Stimulated activated naive CD8-positive, alpha-beta T cell treated with anti-CD3 and anti-CD28 coated beads, Interleukin-15, amount 100 ng/mL, for 72 hours (primary cell): Measurements from ENCODE around the gene PALM.
"Not testable (repeated sequence)": the region's sequence is repeated elsewhere in the genome, so short reads cannot be mapped to it uniquely, and the experiment has no call there.

Experiments used
- ATAC-seq: fragments of 150-1000 bp; cut with Tn5 transposase; 2 replicates; pipeline ENCODE4 v1.10.0; 2021; ENCODE audit warnings: mild to moderate bottlenecking, moderate library complexity
- DNase-seq, 2 donors: peaks; one replicate each; pipeline ENCODE4 v3.0.0; 2021 to 2022
- H3K27ac Mint-ChIP-seq, 2 donors: one replicate each; pipeline ENCODE4 v1.8.0; 2022; ENCODE audit warnings: mild to moderate bottlenecking in 2 of 2, mixed read lengths in 2 of 2, moderate library complexity in 2 of 2
- H3K27me3 Mint-ChIP-seq: one replicate; pipeline ENCODE4 v1.8.0; 2022; ENCODE audit warnings: mixed read lengths
- H3K4me1 Mint-ChIP-seq: one replicate; pipeline ENCODE4 v1.8.0; 2022; ENCODE audit warnings: mild to moderate bottlenecking, mixed read lengths
- H3K4me3 Mint-ChIP-seq, 2 donors: one replicate each; pipeline ENCODE4 v1.8.0; 2022; ENCODE audit warnings: mild to moderate bottlenecking in 2 of 2, mixed read lengths in 2 of 2, moderate library complexity in 1 of 2
- H3K9me3 Mint-ChIP-seq, 2 donors: one replicate each; pipeline ENCODE4 v1.8.0; 2022; ENCODE audit warnings: mixed read lengths in 2 of 2

Gene PALM

DNA sequence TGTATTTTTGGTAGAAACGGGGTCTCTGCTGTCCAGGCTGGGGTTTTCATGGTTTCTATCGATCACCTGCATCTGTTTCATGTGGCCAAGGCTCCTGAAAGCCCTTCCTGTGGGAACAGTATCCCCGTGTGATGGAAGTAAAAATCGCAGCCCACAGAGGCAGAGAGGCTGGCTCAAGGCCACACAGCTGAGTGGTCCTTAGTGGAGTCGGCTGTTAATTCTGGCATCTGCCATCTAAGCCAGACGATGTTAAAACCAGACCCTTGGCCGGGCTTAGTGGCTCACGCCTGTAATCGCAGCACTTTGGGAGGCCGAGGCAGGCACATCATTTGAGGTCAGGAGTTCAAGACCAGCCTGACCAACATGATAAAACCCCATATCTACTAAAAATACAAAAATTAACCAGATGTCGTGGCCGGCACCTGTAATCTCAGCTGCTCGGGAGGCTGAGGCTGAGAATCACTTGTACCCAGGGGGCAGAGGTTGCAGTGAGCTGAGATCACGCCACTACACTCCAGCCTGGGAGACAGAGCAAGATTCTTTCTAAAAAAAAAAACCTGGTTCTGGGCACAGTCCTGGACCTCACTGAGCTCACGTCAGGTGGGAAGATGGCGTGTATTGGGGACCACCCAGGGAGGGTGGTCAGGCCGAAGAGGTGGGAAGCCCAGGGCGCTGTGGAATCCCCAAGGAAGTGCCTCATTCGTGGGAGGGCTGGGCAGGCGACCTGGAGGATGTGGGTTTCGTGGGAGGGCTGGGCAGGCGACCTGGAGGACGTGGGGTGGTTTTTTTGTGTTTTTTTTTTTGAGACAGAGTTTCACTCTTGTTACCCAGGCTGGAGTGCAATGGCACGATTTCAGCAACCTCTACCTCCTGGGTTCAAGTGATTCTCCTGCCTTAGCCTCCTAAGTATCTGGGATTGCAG, 23.7 kb downstream of the PALM start:
- ATAC-seq (no peak), DNase-seq (no peak)
- H3K27ac Mint-ChIP-seq, result peak overlapping the region in 1 of 2 donors; percentile 93
- H3K4me1 Mint-ChIP-seq, result peaks cover 24% of the 10 kb centered on the region
- H3K27me3 Mint-ChIP-seq, result peaks cover 10% of the 10 kb centered on the region
- no peak overlapping the region for H3K4me3 Mint-ChIP-seq
- H3K9me3 Mint-ChIP-seq, result no peaks in the 10 kb centered on the region

DNA sequence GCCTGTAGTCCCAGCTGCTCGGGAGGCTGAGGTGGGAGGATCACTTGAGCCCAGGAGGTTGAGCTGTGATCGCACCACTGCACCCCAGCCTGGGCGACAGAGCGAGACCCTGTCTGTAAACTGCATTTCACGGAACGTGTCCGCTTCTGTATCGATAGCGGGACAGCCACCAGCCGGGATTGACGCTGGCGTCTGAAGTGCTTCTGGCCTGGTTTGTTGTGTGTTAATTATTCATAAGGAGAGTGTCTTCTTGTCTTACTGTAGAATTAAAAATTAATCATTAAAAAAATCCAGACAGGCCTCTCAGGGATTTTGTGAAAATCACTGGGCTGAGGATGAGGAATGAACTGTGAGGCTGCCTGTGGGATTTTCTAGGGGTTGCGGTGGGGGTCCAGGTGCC, 26.0 kb downstream of the PALM start:
- Mint-ChIP-seq H3K27ac (peak overlapping the region in 1 of 2 donors; percentile 89), H3K9me3 (no peaks in the 10 kb centered on the region), H3K4me1 (peaks cover 28% of the 10 kb centered on the region), H3K27me3 (peaks cover 12% of the 10 kb centered on the region), H3K4me3 (no peak overlapping the region)
- ATAC-seq, result no peak
- no peak for DNase-seq

DNA sequence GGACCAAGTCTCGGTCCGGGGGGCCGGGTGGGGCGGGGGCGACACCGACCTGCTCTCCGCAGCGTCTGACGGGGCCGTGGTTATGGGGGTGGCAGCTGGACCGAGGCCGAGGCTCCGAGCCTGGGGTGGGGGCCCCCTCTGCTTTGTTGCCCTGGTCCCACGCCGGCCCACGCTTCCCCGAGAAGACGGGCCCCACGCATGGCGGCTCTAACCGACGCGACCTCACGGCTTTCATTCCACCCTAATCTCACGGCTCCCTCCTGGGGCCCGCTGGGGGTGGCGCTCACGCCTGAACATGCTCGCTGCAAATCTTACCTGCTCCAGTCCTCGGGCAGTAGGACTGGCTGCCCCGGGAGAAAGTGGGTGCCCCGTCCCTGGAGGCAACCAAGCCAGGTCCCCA, 27.4 kb downstream of the PALM start:
- ATAC-seq, result no peak
- Mint-ChIP-seq H3K9me3 (no peaks in the 10 kb centered on the region), H3K27ac (no peak overlapping the region), H3K27me3 (peaks cover 12% of the 10 kb centered on the region), H3K4me1 (peaks cover 28% of the 10 kb centered on the region), H3K4me3 (no peak overlapping the region)
- DNase-seq, result no peak

DNA sequence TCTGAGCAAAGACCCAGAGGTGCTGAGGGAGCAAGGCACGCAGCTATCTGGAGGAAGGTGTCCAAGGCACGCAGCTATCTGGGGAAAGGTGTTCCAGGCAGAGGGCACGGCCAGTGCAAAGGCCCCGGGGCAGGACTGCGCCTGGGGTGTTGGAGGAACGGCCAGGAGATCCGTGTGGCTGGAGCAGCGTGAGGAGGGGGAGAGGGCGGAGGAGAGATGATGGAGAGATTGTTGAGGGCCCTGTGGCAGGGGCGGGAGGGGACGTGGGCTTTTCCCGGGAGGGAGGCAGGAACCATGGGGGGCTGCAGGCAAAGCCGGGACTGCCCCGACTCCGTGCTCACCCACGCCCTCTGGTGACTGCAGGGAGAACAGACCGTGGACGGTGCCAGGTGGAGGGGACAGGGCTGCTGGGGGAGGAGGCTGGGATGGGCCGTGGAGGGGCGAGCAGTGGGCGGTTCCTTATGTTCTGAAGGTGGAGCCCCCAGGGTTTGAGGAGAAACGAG, 28.9 kb downstream of the PALM start:
- Mint-ChIP-seq H3K27ac (peak overlapping the region in 1 of 2 donors; percentile 63), H3K4me3 (no peak overlapping the region), H3K9me3 (no peaks in the 10 kb centered on the region), H3K27me3 (peaks cover 12% of the 10 kb centered on the region), H3K4me1 (peaks cover 23% of the 10 kb centered on the region)
- ATAC-seq (peak; percentile 71), DNase-seq (peak; percentile 42 to 62)

DNA sequence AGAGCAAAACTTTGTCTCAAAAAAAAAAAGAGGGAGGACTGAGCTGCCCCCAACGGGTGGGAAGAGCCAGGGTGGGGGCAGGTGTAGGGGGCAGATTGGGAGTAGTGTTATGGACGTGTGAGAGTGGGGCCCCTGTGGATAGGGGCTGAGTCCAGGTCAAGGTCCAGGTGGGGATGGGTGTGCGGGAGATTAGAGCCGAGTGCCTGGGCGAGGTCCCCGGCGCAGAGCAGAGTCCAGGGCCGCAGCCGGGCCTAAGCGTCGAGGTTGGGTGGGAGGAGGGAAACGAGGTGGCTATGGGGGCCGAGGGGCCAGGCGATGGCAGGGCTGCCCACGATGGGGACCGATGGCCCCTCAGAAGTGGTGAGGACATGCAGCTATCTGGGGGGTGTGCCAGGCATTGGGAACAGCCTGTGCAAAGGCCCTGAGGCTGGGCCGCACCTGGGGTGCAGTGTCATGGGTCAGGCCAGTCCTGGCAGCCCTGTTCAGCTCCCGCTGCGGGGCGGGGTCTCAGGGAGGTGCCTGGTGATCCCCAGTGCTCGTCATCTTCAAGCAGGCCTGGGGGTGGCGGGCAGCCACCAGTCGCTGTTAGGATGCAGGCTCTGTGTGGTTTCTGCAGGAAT, 29.9 kb downstream of the PALM start:
- Mint-ChIP-seq H3K4me3 (no peak overlapping the region), H3K4me1 (peaks cover 15% of the 10 kb centered on the region), H3K9me3 (peaks cover 0 to 5% of the 10 kb centered on the region in 2 donors), H3K27ac (no peak overlapping the region), H3K27me3 (peaks cover 12% of the 10 kb centered on the region)
- ATAC-seq (no peak), DNase-seq (no peak)

DNA sequence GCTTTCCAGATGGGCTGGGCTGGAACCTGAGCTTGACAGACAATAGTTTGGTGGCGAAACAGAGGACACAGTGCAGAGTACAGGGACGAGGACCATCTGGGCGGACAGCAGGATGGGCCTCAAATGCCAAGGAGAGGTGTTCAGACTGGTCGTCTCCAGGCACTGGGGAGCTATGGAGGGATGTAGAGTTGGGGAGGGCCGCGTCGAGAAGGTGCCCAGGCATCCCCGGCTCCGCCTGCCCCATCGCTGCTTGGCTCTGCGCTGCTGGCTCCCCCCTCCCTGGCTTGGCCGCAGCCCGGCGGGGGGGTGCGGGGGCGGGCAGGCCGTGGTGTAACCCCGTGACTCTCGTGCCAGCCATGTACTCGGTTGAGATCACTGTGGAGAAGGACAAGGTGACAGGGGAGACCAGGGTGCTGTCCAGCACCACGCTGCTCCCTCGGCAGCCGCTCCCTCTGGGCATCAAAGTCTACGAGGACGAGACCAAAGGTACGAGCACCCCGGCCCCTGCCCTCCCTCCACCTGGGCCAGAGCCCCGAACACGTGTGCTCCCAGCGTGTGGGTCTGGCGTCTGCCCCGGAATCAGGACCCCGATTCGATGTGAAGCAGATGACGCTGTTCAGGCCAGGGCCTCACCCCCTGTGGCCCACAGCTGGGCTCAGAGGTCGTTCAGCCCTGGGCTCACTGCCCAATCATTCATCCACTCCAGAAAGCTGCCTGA, 31.4 kb downstream of the PALM start:
- ATAC-seq, result no peak
- peaks cover 8% of the 10 kb centered on the region for H3K4me1 Mint-ChIP-seq
- DNase-seq, result no peak
- H3K27me3 Mint-ChIP-seq, result peaks cover 12% of the 10 kb centered on the region
- no peak overlapping the region for H3K4me3 Mint-ChIP-seq
- H3K9me3 Mint-ChIP-seq, result peaks cover 0 to 6% of the 10 kb centered on the region in 2 donors
- H3K27ac Mint-ChIP-seq, result no peak overlapping the region

DNA sequence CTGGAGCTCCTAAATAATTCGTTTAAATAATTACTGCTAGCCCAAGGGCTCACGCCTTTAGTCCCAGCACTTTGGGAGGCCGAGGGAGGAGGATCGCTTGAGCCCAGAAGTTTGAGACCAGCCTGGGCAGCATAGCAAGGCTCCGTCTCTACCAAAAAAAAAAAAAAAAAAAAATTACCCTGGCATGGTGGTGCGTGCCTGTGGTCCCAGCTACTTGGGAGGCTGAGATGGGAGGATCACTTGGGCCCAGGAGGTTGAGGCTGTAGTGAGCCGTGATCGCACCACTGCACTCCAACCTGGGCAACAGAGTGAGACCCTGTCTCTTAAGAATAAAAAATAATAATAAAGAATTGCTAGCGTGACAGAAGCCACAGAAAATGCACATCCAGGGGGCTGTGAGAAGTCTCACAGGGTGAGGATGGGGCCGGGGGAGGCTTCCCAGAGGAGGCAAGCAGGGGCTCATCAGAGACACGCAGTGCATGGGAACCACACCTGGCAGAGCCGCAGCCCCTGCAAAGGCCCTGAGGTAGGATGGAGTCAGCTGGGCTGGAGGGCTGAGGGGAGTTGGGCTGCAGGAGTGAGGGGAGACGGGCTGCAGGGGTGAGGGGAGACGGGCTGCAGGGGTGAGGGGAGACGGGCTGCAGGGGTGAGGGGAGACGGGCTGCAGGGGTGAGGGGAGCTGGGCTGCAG, 32.2 kb downstream of the PALM start:
- H3K4me1 Mint-ChIP-seq, H3K27ac Mint-ChIP-seq, H3K4me3 Mint-ChIP-seq, ATAC-seq, DNase-seq: not testable (repeated sequence)
- peaks cover 0 to 10% of the 10 kb centered on the region in 2 donors for H3K9me3 Mint-ChIP-seq
- H3K27me3 Mint-ChIP-seq, result peaks cover 12% of the 10 kb centered on the region

DNA sequence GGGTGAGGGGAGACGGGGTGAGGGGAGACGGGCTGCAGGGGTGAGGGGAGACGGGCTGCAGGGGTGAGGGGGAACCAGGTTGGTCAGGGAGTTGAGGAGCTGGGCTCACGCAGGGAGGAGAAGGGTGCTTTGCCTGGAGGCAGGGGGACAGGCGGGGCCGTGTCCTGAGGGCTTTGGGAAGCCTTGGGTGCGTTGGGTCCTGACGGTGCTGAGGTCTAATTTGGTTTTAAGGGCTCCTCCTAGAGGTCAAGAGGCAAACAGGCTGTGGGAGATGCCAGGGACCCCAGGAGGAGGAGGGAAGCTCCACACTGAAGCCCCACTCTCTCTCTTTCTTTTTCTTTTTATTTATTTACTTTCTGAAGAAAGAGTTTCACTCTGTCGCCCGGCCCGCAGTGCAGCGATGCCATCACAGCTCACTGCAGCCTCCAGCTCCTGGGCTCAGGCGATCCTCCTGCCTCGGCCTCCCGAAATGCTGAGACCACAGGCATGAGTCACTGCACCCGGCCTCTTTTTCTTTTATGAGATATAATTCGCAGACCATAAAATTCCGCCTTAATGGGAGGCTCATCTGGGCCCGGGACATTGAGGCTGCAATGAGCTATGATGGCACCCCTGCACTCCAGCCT, 32.9 kb downstream of the PALM start:
- H3K4me1 Mint-ChIP-seq, result peaks cover 8% of the 10 kb centered on the region
- H3K27ac Mint-ChIP-seq, result no peak overlapping the region
- H3K4me3 Mint-ChIP-seq, result no peak overlapping the region
- H3K27me3 Mint-ChIP-seq, result peaks cover 12% of the 10 kb centered on the region
- peaks cover 0 to 16% of the 10 kb centered on the region in 2 donors for H3K9me3 Mint-ChIP-seq
- DNase-seq, result no peak
- peak; percentile 57 for ATAC-seq

DNA sequence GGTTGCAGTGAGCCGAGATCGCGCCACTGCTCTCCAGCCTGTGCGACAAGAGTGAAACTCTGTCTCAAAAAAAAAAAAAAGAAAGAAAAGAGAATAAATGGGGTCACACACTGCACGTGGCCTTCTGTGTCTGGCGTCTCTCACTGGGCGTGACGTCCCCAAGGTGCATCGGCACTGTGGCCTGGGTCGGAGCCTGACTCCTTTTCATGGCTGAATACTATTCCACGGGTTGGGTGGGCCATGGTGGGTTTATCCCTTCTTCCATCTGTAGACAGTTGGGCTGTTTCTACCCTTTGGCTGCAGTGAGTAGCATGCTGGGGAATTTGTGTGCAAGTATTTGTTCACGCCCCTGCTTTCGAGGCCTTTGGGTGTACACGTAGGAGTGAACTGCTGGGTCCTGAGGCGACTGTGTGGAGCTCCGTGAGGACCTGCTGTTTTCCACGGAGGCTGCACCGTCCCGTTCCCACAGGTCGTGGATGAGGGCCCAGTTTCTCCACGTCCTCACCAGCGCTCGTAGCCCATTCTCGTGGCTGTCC, 33.9 kb downstream of the PALM start:
- ATAC-seq (no peak), DNase-seq (no peak)
- H3K9me3 Mint-ChIP-seq, result peaks cover 0 to 19% of the 10 kb centered on the region in 2 donors
- H3K4me3 Mint-ChIP-seq, result no peak overlapping the region
- H3K27ac Mint-ChIP-seq, result no peak overlapping the region
- H3K4me1 Mint-ChIP-seq, result peaks cover 2% of the 10 kb centered on the region
- H3K27me3 Mint-ChIP-seq, result peaks cover 5% of the 10 kb centered on the region

DNA sequence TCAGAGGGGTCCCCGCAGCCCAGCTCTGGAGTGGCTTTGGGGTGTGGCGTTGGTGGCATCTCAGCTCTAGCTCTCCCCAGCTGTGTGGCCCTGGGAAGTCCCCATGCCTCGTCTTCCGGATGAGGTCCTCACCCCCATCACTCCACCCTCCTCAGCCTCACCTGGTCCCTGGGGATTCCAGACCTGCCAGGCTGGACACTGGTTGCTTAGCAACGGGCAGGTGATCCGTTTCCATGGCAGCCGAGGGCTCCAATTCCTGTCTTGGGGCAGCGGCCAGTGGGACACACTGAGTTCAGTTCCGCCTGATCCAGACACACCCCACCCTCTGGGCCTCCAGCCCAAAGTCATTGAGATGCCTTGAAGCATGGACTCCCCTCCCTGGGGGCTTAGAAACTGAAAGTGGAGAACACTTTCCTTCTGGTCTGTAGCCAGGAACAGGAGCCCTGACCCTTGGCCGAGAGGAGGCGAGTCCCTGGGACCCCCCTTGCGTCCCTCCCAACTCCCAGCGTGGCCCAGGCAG, 34.5 kb downstream of the PALM start:
- Mint-ChIP-seq H3K27me3 (no peaks in the 10 kb centered on the region), H3K9me3 (peaks cover 0 to 21% of the 10 kb centered on the region in 2 donors), H3K4me1 (no peaks in the 10 kb centered on the region), H3K4me3 (no peak overlapping the region), H3K27ac (no peak overlapping the region)
- DNase-seq (no peak), ATAC-seq (no peak)

DNA sequence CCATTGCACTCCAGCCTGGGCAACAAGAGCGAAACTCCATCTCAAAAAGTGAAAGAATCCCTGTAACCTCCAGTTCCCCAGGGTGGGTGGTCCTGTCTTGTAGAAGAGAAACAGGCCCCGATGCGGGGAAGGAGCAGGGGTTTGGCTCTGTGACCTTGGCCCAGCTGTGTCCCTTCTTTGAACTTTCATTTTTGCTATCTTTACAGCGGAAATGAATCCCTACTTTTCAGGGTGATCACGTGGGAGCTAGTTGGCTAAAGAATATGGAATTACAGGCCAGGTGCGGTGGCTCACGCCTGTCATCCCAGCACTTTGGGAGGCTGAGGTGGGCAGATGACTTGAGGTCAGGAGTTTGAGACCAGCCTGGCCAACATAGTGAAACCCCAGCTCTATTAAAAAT, 36.4 kb downstream of the PALM start:
- peaks cover 0 to 21% of the 10 kb centered on the region in 2 donors for H3K9me3 Mint-ChIP-seq
- H3K4me3 Mint-ChIP-seq, DNase-seq, H3K27me3 Mint-ChIP-seq, ATAC-seq, H3K27ac Mint-ChIP-seq, H3K4me1 Mint-ChIP-seq: not testable (repeated sequence)

DNA sequence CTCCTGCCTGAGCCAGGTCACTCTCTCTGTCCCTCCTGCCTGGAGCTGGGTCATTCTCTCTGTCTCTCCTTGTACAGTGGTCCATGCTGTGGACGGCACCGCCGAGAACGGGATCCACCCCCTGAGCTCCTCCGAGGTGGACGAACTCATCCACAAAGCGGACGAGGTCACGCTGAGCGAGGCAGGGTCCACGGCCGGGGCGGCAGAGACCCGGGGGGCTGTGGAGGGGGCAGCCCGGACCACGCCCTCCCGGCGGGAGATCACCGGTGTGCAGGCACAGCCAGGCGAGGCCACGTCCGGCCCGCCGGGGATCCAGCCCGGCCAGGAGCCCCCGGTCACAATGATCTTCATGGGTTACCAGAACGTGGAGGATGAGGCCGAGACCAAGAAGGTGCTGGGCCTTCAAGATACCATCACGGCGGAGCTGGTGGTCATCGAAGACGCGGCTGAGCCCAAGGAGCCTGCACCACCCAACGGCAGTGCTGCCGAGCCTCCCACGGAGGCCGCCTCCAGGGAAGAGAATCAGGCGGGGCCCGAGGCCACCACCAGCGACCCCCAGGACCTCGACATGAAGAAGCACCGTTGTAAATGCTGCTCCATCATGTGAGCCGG, 37.6 kb downstream of the PALM start:
- Mint-ChIP-seq H3K4me3 (no peak overlapping the region), H3K9me3 (peaks cover 0 to 21% of the 10 kb centered on the region in 2 donors), H3K4me1 (no peaks in the 10 kb centered on the region), H3K27me3 (no peaks in the 10 kb centered on the region), H3K27ac (no peak overlapping the region)
- ATAC-seq, result peak; percentile 36
- DNase-seq, result no peak

DNA sequence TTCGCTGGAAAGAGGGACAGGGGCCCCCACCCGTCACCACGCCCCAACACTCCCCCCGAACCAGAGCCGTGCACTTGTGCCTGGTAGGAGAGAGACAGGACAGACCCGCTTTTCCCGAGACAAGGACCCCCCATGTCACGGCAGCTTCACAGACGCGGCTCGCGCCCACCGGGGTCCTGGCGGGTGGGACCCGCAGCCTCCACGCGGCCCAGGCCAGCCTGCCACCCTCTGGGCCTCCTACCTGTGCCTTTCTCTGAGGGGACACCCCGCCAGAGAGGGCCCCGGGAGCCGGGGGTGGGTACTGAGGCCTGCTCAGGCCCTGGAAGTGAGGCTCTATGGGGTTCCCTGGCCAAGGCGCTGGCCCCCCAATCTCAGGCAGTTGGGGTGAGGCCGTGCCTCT, 38.2 kb downstream of the PALM start:
- Mint-ChIP-seq H3K27me3 (no peaks in the 10 kb centered on the region), H3K9me3 (peaks cover 0 to 21% of the 10 kb centered on the region in 2 donors), H3K4me1 (no peaks in the 10 kb centered on the region), H3K27ac (no peak overlapping the region), H3K4me3 (no peak overlapping the region)
- ATAC-seq (peak; percentile 35), DNase-seq (no peak)
